ENCODE measurements around the gene PEAK1.

Gene PEAK1

DNA sequence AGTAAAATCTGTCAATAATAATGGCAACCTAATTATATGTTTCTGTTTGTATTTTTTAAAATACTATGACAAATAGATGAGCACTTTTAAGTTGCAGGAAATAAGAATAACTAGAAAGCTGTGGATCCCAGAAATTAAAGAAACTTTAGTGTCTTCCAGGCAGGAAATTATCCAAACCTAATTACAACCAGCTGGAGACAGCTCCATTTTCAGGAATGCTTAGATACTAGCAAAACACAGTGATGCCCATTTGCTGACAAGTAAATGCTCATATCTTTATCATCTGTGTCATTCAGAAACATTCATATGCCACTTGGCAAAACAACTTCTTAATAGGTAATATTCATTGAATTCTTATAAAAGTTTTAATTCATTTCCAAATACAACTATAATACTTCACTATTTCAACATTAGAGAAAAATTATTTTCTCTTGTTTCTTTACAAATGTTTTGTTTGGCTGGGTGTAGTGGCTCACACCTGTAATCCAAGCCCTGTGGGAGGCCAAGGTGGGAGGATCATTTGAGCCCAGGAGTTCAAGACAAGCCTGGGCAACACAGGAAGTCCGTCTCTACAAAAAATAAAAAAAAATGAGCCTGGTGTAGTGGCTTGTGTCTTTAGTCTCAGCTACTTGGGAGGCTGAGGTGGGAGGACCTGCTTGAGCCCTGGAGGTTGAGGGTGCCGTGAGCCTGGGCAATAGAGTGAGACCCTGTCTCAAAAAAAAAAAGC lies 179.9 kb downstream of the PEAK1 start:
- Histone ChIP-seq H3K4me3 (no peak overlapping the region), H3K27ac (no peak overlapping the region)
- DNase-seq (ENCODE audit: low spot score): no peak
- TF ChIP-seq, protein P1, sequence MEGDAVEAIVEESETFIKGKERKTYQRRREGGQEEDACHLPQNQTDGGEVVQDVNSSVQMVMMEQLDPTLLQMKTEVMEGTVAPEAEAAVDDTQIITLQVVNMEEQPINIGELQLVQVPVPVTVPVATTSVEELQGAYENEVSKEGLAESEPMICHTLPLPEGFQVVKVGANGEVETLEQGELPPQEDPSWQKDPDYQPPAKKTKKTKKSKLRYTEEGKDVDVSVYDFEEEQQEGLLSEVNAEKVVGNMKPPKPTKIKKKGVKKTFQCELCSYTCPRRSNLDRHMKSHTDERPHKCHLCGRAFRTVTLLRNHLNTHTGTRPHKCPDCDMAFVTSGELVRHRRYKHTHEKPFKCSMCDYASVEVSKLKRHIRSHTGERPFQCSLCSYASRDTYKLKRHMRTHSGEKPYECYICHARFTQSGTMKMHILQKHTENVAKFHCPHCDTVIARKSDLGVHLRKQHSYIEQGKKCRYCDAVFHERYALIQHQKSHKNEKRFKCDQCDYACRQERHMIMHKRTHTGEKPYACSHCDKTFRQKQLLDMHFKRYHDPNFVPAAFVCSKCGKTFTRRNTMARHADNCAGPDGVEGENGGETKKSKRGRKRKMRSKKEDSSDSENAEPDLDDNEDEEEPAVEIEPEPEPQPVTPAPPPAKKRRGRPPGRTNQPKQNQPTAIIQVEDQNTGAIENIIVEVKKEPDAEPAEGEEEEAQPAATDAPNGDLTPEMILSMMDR (IDR thresholded peaks at IDR 0.05): no peak

DNA sequence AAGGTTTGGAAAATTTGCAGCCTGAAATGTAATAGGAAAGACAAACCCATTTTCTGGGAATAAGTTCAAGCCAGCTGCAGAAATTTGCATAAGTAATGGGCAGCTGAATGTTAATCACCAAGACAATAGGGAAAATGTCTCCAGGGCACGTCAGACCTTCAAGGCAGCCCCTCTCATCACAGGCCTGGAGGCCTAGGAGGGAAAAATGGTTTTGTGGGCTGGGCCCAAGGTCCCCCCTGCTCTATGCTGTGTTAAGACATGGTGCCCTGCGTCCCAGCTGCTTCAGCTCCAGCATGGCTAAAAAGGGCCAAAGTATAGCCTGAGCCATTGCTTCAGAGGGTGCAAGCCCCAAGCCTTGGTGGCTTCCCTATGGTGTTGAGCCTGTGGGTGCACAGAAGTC lies 184.3 kb downstream of the PEAK1 start:
- no peak for DNase-seq (ENCODE audit: low spot score)
- TF ChIP-seq, protein P1 (IDR thresholded peaks at IDR 0.05): no peak
- H3K4me3 ChIP-seq: no peak overlapping the region
- no peak overlapping the region for H3K27ac ChIP-seq

DNA sequence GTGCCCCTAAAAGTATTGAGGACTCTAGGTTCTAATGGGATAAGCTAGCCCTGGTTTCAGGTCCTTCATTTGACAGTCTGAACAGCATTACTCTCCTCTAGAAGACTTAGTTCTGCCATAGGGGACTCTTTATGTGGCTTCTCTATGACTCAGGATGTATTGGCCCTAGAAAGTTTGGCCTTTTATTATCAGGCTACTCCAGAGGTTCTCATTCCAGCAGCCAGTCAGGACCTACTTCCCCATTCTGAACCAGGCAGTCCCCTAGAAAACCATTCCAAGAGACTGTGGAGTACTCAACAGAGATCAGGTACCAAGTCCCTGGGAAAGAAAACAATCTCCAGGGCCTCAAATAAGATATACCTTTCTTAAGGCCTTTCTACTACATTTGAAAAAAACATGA lies 191.1 kb downstream of the PEAK1 start:
- no peak overlapping the region for H3K27ac ChIP-seq
- no peak overlapping the region for H3K4me3 ChIP-seq
- TF ChIP-seq, protein P1 (IDR thresholded peaks at IDR 0.05): no peak
- DNase-seq (ENCODE audit: low spot score): no peak

DNA sequence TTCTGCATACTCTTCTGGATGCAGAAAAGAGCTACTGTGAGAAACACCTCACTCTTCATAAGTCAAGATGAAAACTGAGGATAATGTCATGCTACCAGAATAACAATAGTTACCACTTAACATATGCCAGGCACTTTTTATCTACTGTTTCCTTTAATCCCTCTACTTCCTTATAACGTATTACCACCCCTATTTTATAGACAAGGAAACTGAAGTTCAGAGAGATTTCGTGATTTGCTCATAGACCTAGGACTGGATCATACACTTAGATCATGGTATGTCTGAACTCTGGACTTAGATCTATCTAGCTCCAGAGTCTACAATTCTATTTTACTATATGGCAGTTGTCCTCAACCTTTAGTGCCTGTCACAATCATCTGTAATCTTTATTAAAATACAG lies 193.3 kb downstream of the PEAK1 start:
- no peak for DNase-seq (ENCODE audit: low spot score)
- Histone ChIP-seq H3K27ac (no peak overlapping the region), H3K4me3 (no peak overlapping the region)
- TF ChIP-seq, protein P1 (IDR thresholded peaks at IDR 0.05): no peak

DNA sequence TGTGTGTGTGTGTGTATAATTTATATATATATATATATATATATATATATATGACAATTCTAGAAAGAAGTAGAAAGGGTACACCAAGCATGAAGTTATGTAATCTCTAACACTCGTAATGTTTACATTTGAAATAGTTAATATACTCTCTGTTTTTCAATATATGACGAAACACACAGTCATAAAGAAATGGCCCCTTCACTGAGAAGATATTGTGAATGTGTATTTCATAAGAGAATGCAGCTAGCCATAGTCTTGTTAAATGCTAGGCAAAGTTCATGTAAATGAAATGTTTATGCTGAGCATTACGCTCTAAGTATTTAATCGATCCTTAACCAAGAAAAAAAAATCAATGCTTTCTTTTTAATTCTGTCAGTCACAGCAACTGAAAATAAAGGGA lies 194.3 kb downstream of the PEAK1 start:
- no peak overlapping the region for H3K27ac ChIP-seq
- H3K4me3 ChIP-seq: no peak overlapping the region
- TF ChIP-seq, protein P1 (IDR thresholded peaks at IDR 0.05): no peak
- DNase-seq (ENCODE audit: low spot score): no peak

DNA sequence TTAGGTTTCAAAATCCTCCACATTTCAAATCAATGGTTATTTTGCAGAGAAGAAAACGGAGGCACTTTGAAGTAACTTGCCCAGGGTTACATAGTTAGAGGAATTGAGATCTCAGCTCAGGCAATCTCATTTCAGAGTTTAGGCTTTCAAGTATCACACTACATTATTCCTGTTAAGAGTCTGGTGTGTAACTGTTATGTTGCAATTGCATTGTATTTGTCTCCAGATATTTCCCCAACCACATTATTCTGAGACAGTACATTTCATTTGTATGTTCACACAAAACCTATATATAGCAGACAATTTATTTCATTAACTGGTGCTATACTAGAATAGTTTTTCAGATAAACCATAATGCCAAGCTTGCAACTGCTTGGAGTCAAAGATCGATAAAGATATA lies 194.8 kb downstream of the PEAK1 start:
- TF ChIP-seq, protein P1 (IDR thresholded peaks at IDR 0.05): no peak
- DNase-seq (ENCODE audit: low spot score): no peak
- Histone ChIP-seq H3K4me3 (no peak overlapping the region), H3K27ac (no peak overlapping the region)

DNA sequence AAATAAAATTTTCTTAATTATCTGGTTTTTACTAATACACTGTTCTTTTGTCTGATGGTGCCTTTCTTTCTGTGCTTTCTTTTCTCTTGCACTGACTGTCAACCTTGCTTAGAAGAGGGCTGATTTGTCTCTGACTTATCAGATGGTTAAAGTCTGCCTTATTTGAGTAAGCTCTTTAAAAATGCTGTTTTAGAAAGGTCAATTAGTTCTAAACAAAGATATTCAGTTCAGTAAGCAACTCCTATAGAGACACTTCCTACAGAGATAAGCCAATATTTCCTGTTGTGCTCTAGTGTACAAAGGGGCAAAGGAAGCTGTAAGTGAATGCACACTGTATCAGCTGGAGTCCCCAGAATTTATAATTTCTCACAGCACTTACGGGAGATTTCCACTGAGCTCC lies 195.6 kb downstream of the PEAK1 start:
- no peak overlapping the region for H3K27ac ChIP-seq
- TF ChIP-seq, protein P1 (IDR thresholded peaks at IDR 0.05): no peak
- H3K4me3 ChIP-seq: no peak overlapping the region
- DNase-seq (ENCODE audit: low spot score): no peak

Measured in coronary artery (tissue), 2 donors.